SKM-1 (cell line): ENCODE data around the gene TNFRSF6B.

Experiments
- DNase-seq: peaks from one replicate; lab custom pipeline; 2025; ENCODE audit not compliant: unreplicated experiment; lab: John Stamatoyannopoulos, UW

Gene TNFRSF6B

DNA sequence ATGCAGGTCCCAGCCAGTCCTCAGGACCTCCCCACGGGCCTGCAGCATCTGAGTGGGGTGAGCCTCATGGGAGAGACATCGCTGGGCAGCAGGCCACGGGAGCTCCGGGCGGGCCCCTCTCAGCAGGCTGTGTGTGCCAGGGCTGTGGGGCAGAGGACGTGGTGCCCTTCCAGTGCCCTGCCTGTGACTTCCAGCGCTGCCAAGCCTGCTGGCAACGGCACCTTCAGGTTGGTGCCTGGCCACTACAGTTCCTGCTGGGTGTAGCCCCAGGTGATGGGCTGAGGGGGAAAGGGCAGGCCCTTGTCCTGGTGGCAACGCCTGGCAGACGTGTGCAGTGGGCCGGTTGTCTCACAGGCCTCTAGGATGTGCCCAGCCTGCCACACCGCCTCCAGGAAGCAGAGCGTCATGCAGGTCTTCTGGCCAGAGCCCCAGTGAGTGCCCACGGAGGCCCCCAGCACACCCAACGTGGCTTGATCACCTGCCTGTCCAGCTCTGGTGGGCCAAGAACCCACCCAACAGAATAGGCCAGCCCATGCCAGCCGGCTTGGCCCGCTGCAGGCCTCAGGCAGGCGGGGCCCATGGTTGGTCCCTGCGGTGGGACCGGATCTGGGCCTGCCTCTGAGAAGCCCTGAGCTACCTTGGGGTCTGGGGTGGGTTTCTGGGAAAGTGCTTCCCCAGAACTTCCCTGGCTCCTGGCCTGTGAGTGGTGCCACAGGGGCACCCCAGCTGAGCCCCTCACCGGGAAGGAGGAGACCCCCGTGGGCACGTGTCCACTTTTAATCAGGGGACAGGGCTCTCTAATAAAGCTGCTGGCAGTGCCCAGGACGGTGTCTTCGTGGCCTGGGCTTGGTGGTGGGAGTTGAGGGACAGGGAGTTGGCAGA, 787 bp upstream of the TNFRSF6B start:
- DNase-seq, result no peak

DNA sequence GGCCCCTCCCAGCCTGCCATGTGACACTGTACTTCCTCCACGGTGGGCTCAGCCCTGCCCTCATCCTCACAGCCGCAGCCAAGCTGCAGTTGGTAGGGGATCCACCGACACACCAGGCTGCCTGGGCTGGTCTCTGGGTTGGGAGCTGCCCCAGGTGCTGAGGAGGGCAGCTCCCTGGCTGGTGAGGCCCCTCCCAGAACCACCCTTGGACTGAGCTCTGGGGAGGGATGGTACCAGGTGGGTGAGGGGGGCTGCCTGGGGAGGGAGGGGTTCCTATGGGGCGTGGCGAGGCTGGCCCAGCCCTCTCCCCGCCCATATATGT, 185 bp upstream of the TNFRSF6B start:
- DNase-seq, result no peak

- no peak for DNase-seq
These were observed 960 bp downstream of the TNFRSF6B start for GRCh38 chr20:63697357-63697867.

DNA sequence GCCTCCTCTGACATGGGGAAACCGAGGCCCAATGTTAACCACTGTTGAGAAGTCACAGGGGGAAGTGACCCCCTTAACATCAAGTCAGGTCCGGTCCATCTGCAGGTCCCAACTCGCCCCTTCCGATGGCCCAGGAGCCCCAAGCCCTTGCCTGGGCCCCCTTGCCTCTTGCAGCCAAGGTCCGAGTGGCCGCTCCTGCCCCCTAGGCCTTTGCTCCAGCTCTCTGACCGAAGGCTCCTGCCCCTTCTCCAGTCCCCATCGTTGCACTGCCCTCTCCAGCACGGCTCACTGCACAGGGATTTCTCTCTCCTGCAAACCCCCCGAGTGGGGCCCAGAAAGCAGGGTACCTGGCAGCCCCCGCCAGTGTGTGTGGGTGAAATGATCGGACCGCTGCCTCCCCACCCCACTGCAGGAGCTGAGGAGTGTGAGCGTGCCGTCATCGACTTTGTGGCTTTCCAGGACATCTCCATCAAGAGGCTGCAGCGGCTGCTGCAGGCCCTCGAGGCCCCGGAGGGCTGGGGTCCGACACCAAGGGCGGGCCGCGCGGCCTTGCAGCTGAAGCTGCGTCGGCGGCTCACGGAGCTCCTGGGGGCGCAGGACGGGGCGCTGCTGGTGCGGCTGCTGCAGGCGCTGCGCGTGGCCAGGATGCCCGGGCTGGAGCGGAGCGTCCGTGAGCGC, 1.6 kb downstream of the TNFRSF6B start:
- DNase-seq, result no peak

- DNase-seq, result no peak
These were observed 2.5 kb downstream of the TNFRSF6B start for GRCh38 chr20:63698739-63699465.

- DNase-seq, result no peak
These were observed 3.2 kb downstream of the TNFRSF6B start for GRCh38 chr20:63699466-63700198.

- no peak for DNase-seq
These were observed 4.0 kb downstream of the TNFRSF6B start for GRCh38 chr20:63700199-63701050.

- DNase-seq, result no peak
These were observed 4.5 kb downstream of the TNFRSF6B start for GRCh38 chr20:63701051-63701328.

DNA sequence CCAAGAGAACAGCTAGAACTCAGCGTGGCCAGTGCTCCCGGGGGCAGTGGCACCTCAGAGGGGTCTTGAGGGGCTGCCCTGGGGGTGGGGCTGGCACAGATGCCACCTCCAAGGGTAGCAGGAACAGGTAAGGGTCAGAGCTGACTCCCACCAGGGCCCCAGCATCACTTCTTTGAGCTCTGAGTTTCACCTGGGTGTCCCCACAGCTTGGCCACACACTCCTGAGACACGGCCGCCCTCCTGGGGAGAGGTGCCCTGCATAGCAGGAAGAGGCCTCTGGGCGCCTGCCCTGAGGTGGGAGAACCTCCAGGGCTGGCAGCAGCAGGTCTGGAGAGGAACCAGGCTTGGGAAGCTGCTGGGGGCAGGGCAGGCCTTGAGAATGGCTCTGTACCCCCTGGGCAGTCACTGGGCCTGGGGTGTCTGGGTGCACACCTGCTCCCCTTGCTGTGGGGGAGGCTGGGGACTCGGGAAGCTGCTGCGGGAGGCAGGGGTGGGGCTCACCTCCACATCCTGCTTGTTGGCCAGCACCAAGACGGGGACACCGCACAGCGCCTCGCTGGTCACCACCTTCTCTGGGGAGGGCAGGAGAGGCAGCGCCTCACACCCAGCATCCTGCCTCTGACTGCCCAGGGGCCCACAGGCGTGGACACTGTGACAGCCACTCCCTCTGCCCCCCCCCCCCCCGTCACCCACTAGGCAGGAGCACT, 5.0 kb downstream of the TNFRSF6B start:
- DNase-seq, result no peak

DNA sequence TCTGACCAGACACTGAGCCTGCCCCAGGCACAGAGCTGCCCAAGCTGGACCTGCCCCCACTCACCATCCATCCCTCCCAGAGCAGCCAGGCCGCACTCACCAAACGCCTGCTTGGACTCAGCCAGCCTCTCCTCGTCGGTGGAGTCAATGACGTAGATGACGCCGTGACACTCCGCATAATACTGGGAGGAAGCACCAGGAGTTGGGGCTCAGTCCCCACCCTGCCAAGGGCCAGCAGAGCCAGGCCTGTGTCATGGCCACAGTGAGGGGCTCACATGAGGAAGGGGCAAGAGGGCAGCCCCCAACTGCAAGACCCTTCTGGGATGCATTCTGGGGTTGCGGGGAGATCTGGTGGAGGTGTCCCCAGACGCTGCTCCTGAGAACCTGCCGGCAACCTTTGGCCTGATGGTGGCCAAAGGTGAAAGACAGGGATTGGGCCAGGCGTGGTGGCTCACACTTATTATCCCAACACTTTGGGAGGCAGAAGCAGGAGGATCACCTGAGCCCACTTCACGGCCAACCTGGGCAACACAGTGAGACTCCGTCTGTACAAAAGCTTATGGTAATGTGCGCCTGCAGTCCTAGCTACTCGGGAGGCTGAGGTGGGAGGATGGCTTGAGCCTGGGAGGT, 5.7 kb downstream of the TNFRSF6B start:
- no peak for DNase-seq

DNA sequence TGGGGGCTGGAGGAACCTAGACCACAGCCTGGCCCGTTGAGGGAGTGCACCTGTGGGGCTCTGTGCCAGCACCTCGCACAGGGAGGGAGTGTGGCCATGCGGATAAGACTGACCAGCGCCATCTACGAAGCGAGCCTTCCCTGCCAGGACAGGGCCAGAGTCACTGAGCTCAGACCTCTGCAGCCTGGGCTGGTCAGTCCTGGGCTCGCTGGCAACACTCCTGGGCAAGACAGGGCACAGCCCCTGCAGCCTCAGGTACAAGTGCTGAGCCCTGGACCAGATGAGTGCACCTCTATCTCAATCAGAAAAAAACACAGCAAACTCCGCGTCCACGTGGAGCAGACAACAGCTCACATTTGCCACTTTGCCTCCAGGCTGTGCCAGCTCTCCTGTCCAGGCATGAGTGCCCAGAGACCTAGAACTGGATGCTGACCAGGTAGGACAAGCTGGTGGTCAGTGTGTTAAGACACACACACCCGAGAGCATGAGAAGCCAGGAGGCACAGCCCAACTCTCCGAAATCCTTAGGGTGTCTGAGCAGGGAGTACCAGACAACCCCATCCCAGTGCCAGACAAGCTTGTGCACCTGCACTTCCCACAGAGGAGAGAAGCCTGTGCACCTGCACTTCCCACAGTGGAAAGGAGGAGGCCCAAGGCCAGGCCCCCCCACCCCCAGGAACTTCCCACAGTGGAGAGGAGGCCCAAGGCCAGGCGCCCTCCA, 6.5 kb downstream of the TNFRSF6B start:
- DNase-seq, result no peak

GRCh38 chr20:63703471-63703975, 7.1 kb downstream of the TNFRSF6B start:
- DNase-seq, result no peak

- DNase-seq, result no peak
These were observed 7.7 kb downstream of the TNFRSF6B start for GRCh38 chr20:63703976-63704748.

DNA sequence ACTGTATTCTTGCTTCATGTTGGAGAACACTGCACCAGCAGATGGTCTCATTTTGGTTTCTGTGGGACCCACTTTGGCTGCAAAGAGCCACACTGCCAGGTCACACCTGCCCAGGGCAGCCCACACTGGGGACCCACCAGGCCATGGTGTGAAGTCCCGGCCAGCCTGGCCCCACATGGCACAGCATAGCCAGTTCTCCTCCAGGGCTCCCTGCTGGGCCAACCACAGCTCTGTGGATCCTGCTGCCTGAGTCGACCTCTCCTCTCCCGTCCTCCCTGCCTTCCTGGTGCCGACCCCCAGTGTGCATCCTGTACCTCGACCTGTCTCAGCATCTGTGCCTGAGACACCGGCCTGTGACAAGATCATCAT, 8.3 kb downstream of the TNFRSF6B start:
- DNase-seq, result no peak

GRCh38 chr20:63705232-63706026, 9.0 kb downstream of the TNFRSF6B start:
- DNase-seq, result no peak

GRCh38 chr20:63706027-63706695, 9.7 kb downstream of the TNFRSF6B start:
- DNase-seq, result no peak
